ENCODE measurements around the gene FANCG.

GRCh38 chr9:35042081-35042604 is 37.6 kb downstream of the FANCG start:
- TF ChIP-seq EZH2 (IDR thresholded peaks at IDR 0.05; ENCODE audit: insufficient read depth, low read length) (no peak), CTCF (IDR thresholded peaks at IDR 0.05; ENCODE audit: insufficient read depth, low read depth, low read length) (no peak)

Measured in astrocyte (in vitro differentiated cells and primary cell).